ENCODE data around the gene SLC25A21.

Gene SLC25A21

DNA sequence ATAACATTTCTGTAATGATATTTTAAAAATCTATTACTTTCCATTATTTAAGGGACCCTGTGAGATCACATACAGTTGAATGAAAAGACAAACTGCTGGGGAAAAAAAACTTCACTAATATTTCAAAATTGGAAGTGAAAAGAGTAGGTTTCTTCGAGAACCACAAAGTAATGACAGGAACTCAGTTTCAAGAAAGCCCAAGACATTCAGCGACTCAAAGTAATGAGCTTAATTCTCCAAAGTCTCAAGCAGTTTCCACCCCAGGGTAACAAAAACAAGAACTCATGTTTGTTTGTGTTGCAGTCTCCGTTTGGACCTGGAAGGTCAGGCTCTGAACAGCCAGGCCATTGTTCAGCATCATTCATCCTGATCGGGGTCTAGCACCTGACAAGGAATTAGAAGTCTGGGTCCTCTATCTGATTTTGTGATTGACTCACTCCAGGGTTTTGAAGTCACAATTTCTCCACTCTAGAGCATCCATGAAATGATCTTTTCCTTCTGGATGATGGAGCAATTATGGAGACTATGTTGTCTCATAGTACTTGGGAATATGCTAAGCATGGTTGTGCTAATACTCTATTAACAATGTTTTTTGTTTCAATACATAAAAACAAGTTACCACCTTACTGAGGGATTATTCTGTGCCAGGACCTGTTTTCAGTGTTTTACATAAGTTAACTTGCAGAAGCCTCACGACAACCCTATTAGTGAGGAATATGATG lies 126.9 kb downstream of the SLC25A21 start:
- no peaks in the 10 kb centered on the region for H3K27me3 ChIP-seq (ENCODE audit: low read length)
- no peaks in the 10 kb centered on the region for H3K9me2 ChIP-seq (replicated peaks; ENCODE audit: insufficient read depth, low read length)
- no peaks in the 10 kb centered on the region for H3K79me2 ChIP-seq (ENCODE audit: insufficient read depth, low read length)
- no peak overlapping the region for H3K4me2 ChIP-seq (ENCODE audit: low read depth, low read length, poor library complexity, severe bottlenecking)
- H3K36me3 ChIP-seq (ENCODE audit: low read length), result no peaks in the 10 kb centered on the region
- no peak overlapping the region for H3K4me3 ChIP-seq (ENCODE audit: insufficient read depth, low read length, poor library complexity, severe bottlenecking)
- no peaks in the 10 kb centered on the region for H3K9me3 ChIP-seq (ENCODE audit: insufficient read depth, low read length)
- no peak for TF ChIP-seq EZH2phosphoT487 (conservative IDR thresholded peaks at IDR 0.05; ENCODE audit: low read length)
- TF ChIP-seq, protein P1, sequence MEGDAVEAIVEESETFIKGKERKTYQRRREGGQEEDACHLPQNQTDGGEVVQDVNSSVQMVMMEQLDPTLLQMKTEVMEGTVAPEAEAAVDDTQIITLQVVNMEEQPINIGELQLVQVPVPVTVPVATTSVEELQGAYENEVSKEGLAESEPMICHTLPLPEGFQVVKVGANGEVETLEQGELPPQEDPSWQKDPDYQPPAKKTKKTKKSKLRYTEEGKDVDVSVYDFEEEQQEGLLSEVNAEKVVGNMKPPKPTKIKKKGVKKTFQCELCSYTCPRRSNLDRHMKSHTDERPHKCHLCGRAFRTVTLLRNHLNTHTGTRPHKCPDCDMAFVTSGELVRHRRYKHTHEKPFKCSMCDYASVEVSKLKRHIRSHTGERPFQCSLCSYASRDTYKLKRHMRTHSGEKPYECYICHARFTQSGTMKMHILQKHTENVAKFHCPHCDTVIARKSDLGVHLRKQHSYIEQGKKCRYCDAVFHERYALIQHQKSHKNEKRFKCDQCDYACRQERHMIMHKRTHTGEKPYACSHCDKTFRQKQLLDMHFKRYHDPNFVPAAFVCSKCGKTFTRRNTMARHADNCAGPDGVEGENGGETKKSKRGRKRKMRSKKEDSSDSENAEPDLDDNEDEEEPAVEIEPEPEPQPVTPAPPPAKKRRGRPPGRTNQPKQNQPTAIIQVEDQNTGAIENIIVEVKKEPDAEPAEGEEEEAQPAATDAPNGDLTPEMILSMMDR (IDR thresholded peaks at IDR 0.05; ENCODE audit: insufficient read depth, low read length, poor library complexity, severe bottlenecking), result no peak
- no peak overlapping the region for H3K27ac ChIP-seq (ENCODE audit: low read depth, low read length)
- no peak overlapping the region for H3K9ac ChIP-seq (ENCODE audit: low read length)
- H2AFZ ChIP-seq (ENCODE audit: low read depth, low read length, severe bottlenecking), result no peak overlapping the region
- no peaks in the 10 kb centered on the region for H3F3A ChIP-seq (ENCODE audit: insufficient read depth)
- H4K20me1 ChIP-seq (ENCODE audit: low read depth, low read length), result no peaks in the 10 kb centered on the region

GRCh38 chr14:37037636-37038387 lies 134.6 kb downstream of the SLC25A21 start:
- no peak overlapping the region for H3K4me2 ChIP-seq (ENCODE audit: low read depth, low read length, poor library complexity, severe bottlenecking)

DNA sequence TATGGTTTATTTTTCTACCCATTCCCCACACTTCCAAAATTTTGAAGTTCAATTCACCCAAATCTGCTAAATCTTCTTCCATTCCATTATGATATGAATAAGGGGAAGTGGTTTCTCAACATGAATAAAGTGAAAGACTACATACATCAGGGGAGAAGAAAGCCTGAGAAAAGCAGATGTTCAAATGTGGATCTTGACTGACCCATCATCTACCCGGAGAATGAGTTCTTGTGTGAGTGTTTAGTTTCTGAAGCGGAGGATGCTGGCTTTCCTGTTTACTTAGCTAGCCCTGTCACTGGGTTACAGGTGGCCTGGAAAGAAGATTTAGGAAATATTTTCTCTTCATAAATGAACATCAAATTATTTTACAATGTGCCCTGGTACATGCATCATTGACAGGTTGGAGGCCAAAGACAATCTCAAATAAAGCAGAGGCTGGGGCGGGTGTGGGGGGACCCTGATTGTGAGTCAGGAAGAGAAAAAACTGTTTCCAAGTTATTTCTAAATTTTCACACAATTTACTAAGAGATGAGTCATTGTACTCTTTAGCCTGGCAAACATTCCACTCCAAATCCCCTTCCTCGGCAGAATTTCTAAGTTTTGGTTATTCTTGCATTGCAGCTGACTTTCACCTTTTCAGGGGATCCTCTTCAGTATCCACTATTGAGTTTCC lies 135.6 kb downstream of the SLC25A21 start:
- H3F3A ChIP-seq (ENCODE audit: insufficient read depth), result no peaks in the 10 kb centered on the region
- H4K20me1 ChIP-seq (ENCODE audit: low read depth, low read length), result no peaks in the 10 kb centered on the region
- no peak overlapping the region for H3K4me2 ChIP-seq (ENCODE audit: low read depth, low read length, poor library complexity, severe bottlenecking)
- H3K27ac ChIP-seq (ENCODE audit: low read depth, low read length), result no peak overlapping the region
- H3K4me3 ChIP-seq (ENCODE audit: insufficient read depth, low read length, poor library complexity, severe bottlenecking), result no peak overlapping the region
- no peaks in the 10 kb centered on the region for H3K79me2 ChIP-seq (ENCODE audit: insufficient read depth, low read length)
- TF ChIP-seq, protein P1 (IDR thresholded peaks at IDR 0.05; ENCODE audit: insufficient read depth, low read length, poor library complexity, severe bottlenecking), result no peak
- no peak for TF ChIP-seq EZH2phosphoT487 (conservative IDR thresholded peaks at IDR 0.05; ENCODE audit: low read length)
- H2AFZ ChIP-seq (ENCODE audit: low read depth, low read length, severe bottlenecking), result no peak overlapping the region
- no peaks in the 10 kb centered on the region for H3K9me2 ChIP-seq (replicated peaks; ENCODE audit: insufficient read depth, low read length)
- no peaks in the 10 kb centered on the region for H3K27me3 ChIP-seq (ENCODE audit: low read length)
- no peaks in the 10 kb centered on the region for H3K36me3 ChIP-seq (ENCODE audit: low read length)
- H3K9me3 ChIP-seq (ENCODE audit: insufficient read depth, low read length), result no peaks in the 10 kb centered on the region
- H3K9ac ChIP-seq (ENCODE audit: low read length), result no peak overlapping the region

More at GRCh38 chr14:37037636-37038387, 134.6 kb downstream of the SLC25A21 start:
- no peaks in the 10 kb centered on the region for H3K36me3 ChIP-seq (ENCODE audit: low read length)
- TF ChIP-seq, protein P1 (IDR thresholded peaks at IDR 0.05; ENCODE audit: insufficient read depth, low read length, poor library complexity, severe bottlenecking), result no peak
- TF ChIP-seq EZH2phosphoT487 (conservative IDR thresholded peaks at IDR 0.05; ENCODE audit: low read length), result no peak
- no peaks in the 10 kb centered on the region for H3K27me3 ChIP-seq (ENCODE audit: low read length)
- no peak overlapping the region for H3K4me3 ChIP-seq (ENCODE audit: insufficient read depth, low read length, poor library complexity, severe bottlenecking)
- no peaks in the 10 kb centered on the region for H3K9me2 ChIP-seq (replicated peaks; ENCODE audit: insufficient read depth, low read length)
- H3K27ac ChIP-seq (ENCODE audit: low read depth, low read length), result no peak overlapping the region
- H4K20me1 ChIP-seq (ENCODE audit: low read depth, low read length), result no peaks in the 10 kb centered on the region
- no peak overlapping the region for H2AFZ ChIP-seq (ENCODE audit: low read depth, low read length, severe bottlenecking)
- H3K9ac ChIP-seq (ENCODE audit: low read length), result no peak overlapping the region
- H3K79me2 ChIP-seq (ENCODE audit: insufficient read depth, low read length), result no peaks in the 10 kb centered on the region
- no peaks in the 10 kb centered on the region for H3K9me3 ChIP-seq (ENCODE audit: insufficient read depth, low read length)
- H3F3A ChIP-seq (ENCODE audit: insufficient read depth), result no peaks in the 10 kb centered on the region

All from SU-DHL-6 (cell line).